Medulla oblongata (tissue), 1 donor: ENCODE data around the gene SEC14L6.
A peak's percentile ranks its signal among the peaks of the same experiment; 100 is the strongest.

Source experiments
- DNase-seq: peaks from one replicate; pipeline ENCODE4 v3.0.0-alpha.2; 2015; ENCODE audit errors: extremely low spot score

The SEC14L6 gene

GRCh38 chr22:30495041-30495784 is 51.3 kb downstream of the SEC14L6 start:
- DNase-seq = no peak

- no peak for DNase-seq
These were observed 54.4 kb downstream of the SEC14L6 start for GRCh38 chr22:30492144-30492543.

DNA sequence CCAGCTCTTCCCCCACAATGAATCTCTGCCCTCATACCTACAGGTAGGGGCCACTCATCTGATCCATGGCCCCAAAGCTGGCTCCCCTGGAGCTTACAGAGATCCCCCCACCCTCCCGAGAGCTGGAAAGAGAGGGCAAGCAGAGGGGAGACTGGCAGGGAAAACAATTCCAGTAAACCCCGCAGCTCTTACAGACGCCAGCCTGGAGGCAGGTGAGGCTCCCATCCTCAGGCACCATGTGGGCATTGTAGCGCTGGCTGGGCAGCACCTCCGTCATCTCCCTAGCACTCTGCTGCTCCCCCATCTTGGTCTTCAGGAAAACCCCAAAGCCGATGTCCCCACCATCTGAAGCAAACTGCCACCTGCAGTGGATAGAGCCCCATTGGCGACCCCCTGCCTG is 55.2 kb downstream of the SEC14L6 start:
- DNase-seq = no peak

GRCh38 chr22:30490399-30490798 is 56.1 kb downstream of the SEC14L6 start:
- no peak for DNase-seq

DNA sequence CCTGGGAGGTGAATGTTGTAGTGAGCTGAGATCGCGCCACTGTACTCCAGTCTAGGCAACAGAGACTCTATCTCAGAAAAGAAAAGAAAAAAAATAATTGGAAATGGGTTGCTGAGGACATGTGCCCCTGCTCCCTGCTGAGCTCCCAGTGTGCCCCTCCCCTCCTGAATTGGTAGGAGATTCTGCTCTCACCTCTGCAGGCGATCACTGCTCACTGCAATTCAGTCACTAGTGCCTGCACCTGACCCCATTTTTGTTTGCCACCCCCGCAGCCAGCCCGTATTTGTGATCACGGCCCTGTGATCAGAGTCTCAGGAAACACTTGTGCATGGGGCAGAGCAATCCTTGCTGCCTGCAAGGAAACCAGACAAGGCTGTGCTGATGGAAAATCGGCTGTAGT is 58.4 kb downstream of the SEC14L6 start:
- no peak for DNase-seq

DNA sequence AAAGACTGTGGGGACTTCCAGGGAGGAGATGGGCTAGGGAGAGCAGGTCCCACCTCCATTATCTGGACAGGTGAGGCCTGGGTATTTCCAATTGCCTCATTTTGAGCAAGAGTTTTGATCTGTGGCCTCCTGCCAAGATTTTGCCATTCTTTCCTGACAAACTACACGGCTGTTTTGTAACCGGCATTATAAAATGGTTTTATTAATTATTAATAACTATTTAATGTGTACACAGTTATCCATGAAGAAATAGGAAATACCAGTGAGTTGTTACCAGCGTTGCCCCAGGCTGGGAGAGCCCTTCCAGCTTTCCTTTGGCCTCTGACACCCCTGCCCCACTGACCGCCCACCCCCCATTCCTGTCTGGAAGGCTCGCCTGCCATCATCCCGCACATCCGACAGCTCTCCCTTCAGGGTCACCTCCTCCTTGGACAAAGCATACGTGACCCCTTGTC is 59.9 kb downstream of the SEC14L6 start:
- no peak for DNase-seq

DNA sequence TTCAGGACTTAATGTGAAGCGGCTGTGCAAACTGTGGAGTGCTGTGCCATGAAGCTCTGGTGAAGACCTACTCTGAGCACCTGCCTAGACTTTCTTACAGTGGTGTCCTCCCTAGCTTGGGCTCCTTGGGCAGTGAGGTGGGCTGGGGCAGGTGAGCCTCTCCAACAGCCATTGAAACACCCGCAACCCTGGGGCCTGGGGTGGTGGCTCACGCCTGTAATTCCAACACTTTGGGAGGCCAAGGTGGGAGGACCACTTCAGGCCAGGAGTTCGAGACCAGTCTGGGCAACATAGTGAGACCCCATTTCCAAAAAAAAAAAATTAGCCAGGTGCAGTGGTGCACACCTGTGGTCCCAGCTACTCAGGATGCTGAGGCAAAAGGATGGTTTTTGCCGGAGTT is 60.4 kb downstream of the SEC14L6 start:
- no peak for DNase-seq

DNA sequence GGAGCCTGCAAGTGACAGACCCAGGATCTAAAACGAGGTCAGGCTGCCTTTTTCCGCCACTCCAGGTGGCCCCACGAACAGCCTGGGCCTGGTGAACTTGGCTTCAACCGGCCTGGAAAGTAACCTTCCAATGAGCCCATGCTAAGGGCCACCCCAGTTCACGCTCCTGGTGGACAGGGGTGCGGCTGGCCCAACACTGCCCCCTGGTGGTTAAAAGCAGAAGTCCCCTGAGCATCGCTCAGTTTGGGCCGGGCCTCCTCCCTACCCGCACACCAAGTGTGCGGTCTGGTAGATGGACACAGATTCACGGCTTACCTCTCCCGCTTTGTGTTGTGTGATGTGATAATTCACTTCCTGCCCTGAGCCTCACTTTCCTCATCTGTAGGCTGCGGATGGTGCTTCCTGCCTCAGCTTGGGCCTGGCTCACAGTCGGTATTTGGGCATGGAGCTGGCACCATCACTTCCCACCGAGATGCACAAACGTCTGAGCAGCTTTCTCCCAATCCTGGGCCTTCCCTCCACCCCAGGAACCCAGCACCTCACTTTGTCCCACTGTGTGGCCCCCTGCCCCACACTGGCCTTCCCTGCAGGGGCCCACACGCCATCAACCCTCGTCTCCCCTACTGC is 61.1 kb downstream of the SEC14L6 start:
- DNase-seq = peak; percentile 56

- DNase-seq = no peak
These were observed 63.4 kb downstream of the SEC14L6 start for GRCh38 chr22:30483169-30483568.

DNA sequence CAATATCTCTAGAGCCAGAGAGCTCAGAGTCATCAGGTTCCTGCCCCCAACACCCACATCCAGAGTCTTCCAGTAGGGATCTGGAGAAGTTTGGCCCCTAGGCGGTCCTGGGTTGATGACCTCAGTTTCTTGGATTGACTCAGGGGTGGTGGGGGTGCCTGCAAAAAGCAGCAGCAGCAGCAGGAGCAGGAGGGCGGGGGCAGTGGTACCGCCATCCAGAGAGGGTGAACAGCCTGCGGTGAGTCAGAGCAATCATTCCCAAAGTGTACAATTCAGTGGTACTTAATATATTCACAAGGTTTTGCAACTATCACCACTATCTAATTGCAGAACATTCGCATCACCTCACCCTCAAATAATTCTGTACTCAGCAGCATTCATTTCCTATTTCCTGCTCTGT is 64.8 kb downstream of the SEC14L6 start:
- no peak for DNase-seq

GRCh38 chr22:30479981-30480380 is 66.6 kb downstream of the SEC14L6 start:
- DNase-seq = no peak

GRCh38 chr22:30474683-30475424 is 71.7 kb downstream of the SEC14L6 start:
- DNase-seq = no peak

- no peak for DNase-seq
These were observed 72.4 kb downstream of the SEC14L6 start for GRCh38 chr22:30474121-30474520.

GRCh38 chr22:30472994-30473720 is 73.4 kb downstream of the SEC14L6 start:
- no peak for DNase-seq
